Karpas-422 (cell line): ENCODE measurements around the gene VSNL1. TPM values are rescaled to one million over a fixed set of nuclear protein-coding genes. Genes with fewer than 3 reads are reported as not detected.

Experiments
- DNase-seq: peaks from one replicate; pipeline ENCODE4 v3.0.0-alpha.2; 2015
- H2AFZ ChIP-seq: fragments of 200-600 bp; sonication (generic); 2 replicates; pipeline ENCODE4 v1.6.1; 2014; ENCODE audit warnings: antibody characterized with exemption, low read length, mixed read lengths
- H3K27ac ChIP-seq: fragments of 200-600 bp; sonication (generic); 2 replicates; pipeline ENCODE4 v1.5.1; 2014; ENCODE audit warnings: mild to moderate bottlenecking, low read length, moderate library complexity
- H3K27me3 ChIP-seq: fragments of 200-600 bp; sonication (generic); 2 replicates; pipeline ENCODE4 v1.6.1; 2014; ENCODE audit warnings: low read length, mixed read lengths
- H3K36me3 ChIP-seq: fragments of 200-600 bp; sonication (generic); 2 replicates; pipeline ENCODE4 v1.6.1; 2014; ENCODE audit warnings: low read length, mixed read lengths; ENCODE audit not compliant: insufficient read depth
- H3K4me1 ChIP-seq: fragments of 200-600 bp; sonication (generic); 2 replicates; pipeline ENCODE4 v1.6.1; 2014; ENCODE audit warnings: mild to moderate bottlenecking, low read length, mixed read lengths
- H3K4me2 ChIP-seq: fragments of 200-600 bp; sonication (generic); 2 replicates; pipeline ENCODE4 v1.6.1; 2014; ENCODE audit warnings: low read length, low read depth, mild to moderate bottlenecking; ENCODE audit not compliant: poor library complexity, severe bottlenecking
- H3K4me3 ChIP-seq: fragments of 200-600 bp; sonication (generic); 2 replicates; pipeline ENCODE4 v1.5.1; 2014; ENCODE audit warnings: mild to moderate bottlenecking, antibody characterized with exemption, low read length, mixed read lengths
- H3K79me2 ChIP-seq: fragments of 200-600 bp; sonication (generic); 2 replicates; pipeline ENCODE4 v1.6.1; 2014; ENCODE audit warnings: mild to moderate bottlenecking, low read length, mixed read lengths
- H3K9ac ChIP-seq: fragments of 200-600 bp; sonication (generic); 2 replicates; pipeline ENCODE4 v1.6.0; 2014; ENCODE audit warnings: low read length
- H3K9me2 ChIP-seq: fragments of 200-600 bp; sonication (generic), shearing (Covaris generic); replicated peaks from 2 replicates; pipeline ENCODE4 v1.6.0; 2014; ENCODE audit warnings: mild to moderate bottlenecking, low read length, moderate library complexity; ENCODE audit not compliant: insufficient read depth
- H3K9me3 ChIP-seq: fragments of 300-700, 200-600 bp; sonication (generic); 2 replicates; pipeline ENCODE4 v1.6.1; 2014; ENCODE audit warnings: low read length, mixed read lengths
- H4K20me1 ChIP-seq: fragments of 200-600 bp; sonication (generic); 2 replicates; pipeline ENCODE4 v1.6.1; 2014; ENCODE audit warnings: mild to moderate bottlenecking, antibody characterized with exemption, low read length, low read depth; ENCODE audit not compliant: insufficient read depth
- total RNA-seq: library from RNA; depleted of rRNA; stranded (reverse); fragments of >200 nt; shearing (Covaris generic); gene quantifications from 2 replicates; pipeline ENCODE4 v1.2.3, GENCODE V29; 2014; ENCODE audit warnings: low replicate concordance

Gene VSNL1
- total RNA-seq, 1 experiment from 2014 or later: not detected

GRCh38 chr2:17648581-17648980 is 108.1 kb downstream of the VSNL1 start:
- no peak overlapping the region for H3K4me3 ChIP-seq
- H3K36me3 ChIP-seq: no peaks in the 10 kb centered on the region
- no peak overlapping the region for H2AFZ ChIP-seq

GRCh38 chr2:17649026-17649425 is 108.5 kb downstream of the VSNL1 start:
- no peak overlapping the region for H3K4me3 ChIP-seq
- H3K4me2 ChIP-seq: no peak overlapping the region
- H3K4me1 ChIP-seq: peaks cover 43% of the 10 kb centered on the region
- H2AFZ ChIP-seq: no peak overlapping the region
- H3K27ac ChIP-seq: no peak overlapping the region
- H3K9me2 ChIP-seq: no peaks in the 10 kb centered on the region
- H4K20me1 ChIP-seq: no peaks in the 10 kb centered on the region
- H3K36me3 ChIP-seq: no peaks in the 10 kb centered on the region
- no peaks in the 10 kb centered on the region for H3K9me3 ChIP-seq
- no peaks in the 10 kb centered on the region for H3K79me2 ChIP-seq
- DNase-seq: no peak
- no peak overlapping the region for H3K9ac ChIP-seq
- no peaks in the 10 kb centered on the region for H3K27me3 ChIP-seq

More at GRCh38 chr2:17648581-17648980, 108.1 kb downstream of the VSNL1 start:
- Histone ChIP-seq H3K4me1 (peaks cover 48% of the 10 kb centered on the region), H3K27ac (no peak overlapping the region), H3K9me2 (no peaks in the 10 kb centered on the region), H3K79me2 (no peaks in the 10 kb centered on the region), H3K27me3 (no peaks in the 10 kb centered on the region), H4K20me1 (no peaks in the 10 kb centered on the region), H3K4me2 (no peak overlapping the region), H3K9ac (no peak overlapping the region), H3K9me3 (no peaks in the 10 kb centered on the region)
- no peak for DNase-seq

- no peak overlapping the region for H3K9ac ChIP-seq
- H3K4me3 ChIP-seq: no peak overlapping the region
- no peak overlapping the region for H2AFZ ChIP-seq
- no peaks in the 10 kb centered on the region for H3K27me3 ChIP-seq
- H3K9me3 ChIP-seq: no peaks in the 10 kb centered on the region
- no peaks in the 10 kb centered on the region for H4K20me1 ChIP-seq
- H3K27ac ChIP-seq: no peak overlapping the region
- no peak overlapping the region for H3K4me2 ChIP-seq
- H3K79me2 ChIP-seq: no peaks in the 10 kb centered on the region
- H3K9me2 ChIP-seq: no peaks in the 10 kb centered on the region
- peaks cover 33% of the 10 kb centered on the region for H3K4me1 ChIP-seq
- no peaks in the 10 kb centered on the region for H3K36me3 ChIP-seq
- DNase-seq: no peak
Observed at GRCh38 chr2:17652681-17653394, 112.3 kb downstream of the VSNL1 start.

GRCh38 chr2:17657759-17658158 is 117.3 kb downstream of the VSNL1 start:
- Histone ChIP-seq H3K4me1 (peaks cover 24% of the 10 kb centered on the region), H2AFZ (no peak overlapping the region), H3K4me3 (no peak overlapping the region), H3K27me3 (no peaks in the 10 kb centered on the region), H4K20me1 (no peaks in the 10 kb centered on the region), H3K9me3 (no peaks in the 10 kb centered on the region), H3K9me2 (no peaks in the 10 kb centered on the region), H3K27ac (no peak overlapping the region), H3K36me3 (no peaks in the 10 kb centered on the region), H3K4me2 (no peak overlapping the region), H3K79me2 (no peaks in the 10 kb centered on the region), H3K9ac (no peak overlapping the region)
- no peak for DNase-seq

GRCh38 chr2:17658251-17658843 is 117.9 kb downstream of the VSNL1 start:
- Histone ChIP-seq H3K9ac (no peak overlapping the region), H3K9me3 (no peaks in the 10 kb centered on the region), H3K4me1 (peaks cover 24% of the 10 kb centered on the region), H3K9me2 (no peaks in the 10 kb centered on the region), H3K4me3 (no peak overlapping the region), H3K79me2 (no peaks in the 10 kb centered on the region), H3K27ac (no peak overlapping the region), H4K20me1 (no peaks in the 10 kb centered on the region), H2AFZ (no peak overlapping the region), H3K4me2 (no peak overlapping the region), H3K36me3 (peaks cover 5% of the 10 kb centered on the region; the same call in 1 of the 2 replicates), H3K27me3 (no peaks in the 10 kb centered on the region)
- no peak for DNase-seq

GRCh38 chr2:17660219-17660618 is 119.7 kb downstream of the VSNL1 start:
- no peaks in the 10 kb centered on the region for H3K79me2 ChIP-seq

GRCh38 chr2:17661460-17661859 is 121.0 kb downstream of the VSNL1 start:
- no peak overlapping the region for H3K27ac ChIP-seq
- H2AFZ ChIP-seq: no peak overlapping the region
- H3K4me2 ChIP-seq: no peak overlapping the region
- peaks cover 13% of the 10 kb centered on the region for H3K4me1 ChIP-seq
- H4K20me1 ChIP-seq: no peaks in the 10 kb centered on the region
- H3K9me2 ChIP-seq: no peaks in the 10 kb centered on the region
- no peak overlapping the region for H3K9ac ChIP-seq
- no peak overlapping the region for H3K4me3 ChIP-seq
- peaks cover 16% of the 10 kb centered on the region; the same call in 1 of the 2 replicates for H3K36me3 ChIP-seq
- no peaks in the 10 kb centered on the region for H3K79me2 ChIP-seq
- no peaks in the 10 kb centered on the region for H3K9me3 ChIP-seq
- DNase-seq: no peak
- H3K27me3 ChIP-seq: no peaks in the 10 kb centered on the region

More at GRCh38 chr2:17660219-17660618, 119.7 kb downstream of the VSNL1 start:
- H3K36me3 ChIP-seq: peaks cover 10% of the 10 kb centered on the region; the same call in 1 of the 2 replicates
- no peak for DNase-seq
- no peak overlapping the region for H3K9ac ChIP-seq
- peaks cover 24% of the 10 kb centered on the region for H3K4me1 ChIP-seq
- no peaks in the 10 kb centered on the region for H4K20me1 ChIP-seq
- H3K4me2 ChIP-seq: no peak overlapping the region
- H3K9me2 ChIP-seq: no peaks in the 10 kb centered on the region
- no peaks in the 10 kb centered on the region for H3K27me3 ChIP-seq
- no peak overlapping the region for H3K4me3 ChIP-seq
- H3K9me3 ChIP-seq: no peaks in the 10 kb centered on the region
- H2AFZ ChIP-seq: no peak overlapping the region
- H3K27ac ChIP-seq: no peak overlapping the region

- H4K20me1 ChIP-seq: no peaks in the 10 kb centered on the region
- H3K9ac ChIP-seq: no peak overlapping the region
- no peak for DNase-seq
- H3K36me3 ChIP-seq: peaks cover 16% of the 10 kb centered on the region; the same call in 1 of the 2 replicates
- H2AFZ ChIP-seq: no peak overlapping the region
- H3K4me3 ChIP-seq: no peak overlapping the region
- H3K9me3 ChIP-seq: no peaks in the 10 kb centered on the region
- H3K9me2 ChIP-seq: no peaks in the 10 kb centered on the region
- no peak overlapping the region for H3K4me2 ChIP-seq
- H3K27me3 ChIP-seq: no peaks in the 10 kb centered on the region
- H3K4me1 ChIP-seq: peaks cover under 1% of the 10 kb centered on the region
- H3K27ac ChIP-seq: no peak overlapping the region
- H3K79me2 ChIP-seq: no peaks in the 10 kb centered on the region
Observed at GRCh38 chr2:17662723-17663122, 122.2 kb downstream of the VSNL1 start.
